ENCODE data around the gene MMP21. TPM values are rescaled to one million over a fixed set of nuclear protein-coding genes. Genes with fewer than 3 reads are reported as not detected.

MMP21 gene
- total and polyA plus RNA-seq, 2 of the 13 experiments (the other 11 are each of a cell fraction or from before 2014, with no cell fraction given): not detected

- peak; percentile 95 for TF ChIP-seq ATF7 (IDR thresholded peaks at IDR 0.05)
- TF ChIP-seq ATF7 (CRISPR knock-in tag; IDR thresholded peaks at IDR 0.05): no peak
- TF ChIP-seq MTF2 (CRISPR knock-in tag; IDR thresholded peaks at IDR 0.05; ENCODE audit: borderline replicate concordance): 0 out of 2 replicates have a peak, but pooled peaks have one; percentile 23
- TF ChIP-seq POLR2A (IDR thresholded peaks at IDR 0.05; ENCODE audit: insufficient read depth in 1 of 2, low read depth in 2 of 2, low read length in 2 of 2): peak; percentile 77 to 83
- TF ChIP-seq ZNF546 (CRISPR knock-in tag; conservative IDR thresholded peaks at IDR 0.05): no peak
- TF ChIP-seq NCOA5 (CRISPR knock-in tag; IDR thresholded peaks at IDR 0.05): no peak
- peak; percentile 74 for TF ChIP-seq ZNF407 (CRISPR knock-in tag; IDR thresholded peaks at IDR 0.05; ENCODE audit: not compliant biosample characterization)
- no peak; the same call in 1 of the 2 replicates for TF ChIP-seq MLX (CRISPR knock-in tag; IDR thresholded peaks at IDR 0.05)
- TF ChIP-seq, protein P1, sequence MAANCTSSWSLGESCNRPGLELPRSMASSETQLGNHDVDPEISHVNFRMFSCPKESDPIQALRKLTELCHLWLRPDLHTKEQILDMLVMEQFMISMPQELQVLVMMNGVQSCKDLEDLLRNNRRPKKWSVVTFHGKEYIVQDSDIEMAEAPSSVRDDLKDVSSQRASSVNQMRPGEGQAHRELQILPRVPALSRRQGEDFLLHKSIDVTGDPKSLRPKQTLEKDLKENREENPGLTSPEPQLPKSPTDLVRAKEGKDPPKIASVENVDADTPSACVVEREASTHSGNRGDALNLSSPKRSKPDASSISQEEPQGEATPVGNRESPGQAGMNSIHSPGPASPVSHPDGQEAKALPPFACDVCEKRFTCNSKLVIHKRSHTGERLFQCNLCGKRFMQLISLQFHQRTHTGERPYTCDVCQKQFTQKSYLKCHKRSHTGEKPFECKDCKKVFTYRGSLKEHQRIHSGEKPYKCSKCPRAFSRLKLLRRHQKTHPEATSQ (CRISPR knock-in tag; IDR thresholded peaks at IDR 0.05; ENCODE audit: borderline replicate concordance): no peak
- TF ChIP-seq KLF13 (CRISPR knock-in tag; IDR thresholded peaks at IDR 0.05): no peak
- no peak for TF ChIP-seq ZNF160 (CRISPR knock-in tag; IDR thresholded peaks at IDR 0.05)
- TF ChIP-seq, protein P2, sequence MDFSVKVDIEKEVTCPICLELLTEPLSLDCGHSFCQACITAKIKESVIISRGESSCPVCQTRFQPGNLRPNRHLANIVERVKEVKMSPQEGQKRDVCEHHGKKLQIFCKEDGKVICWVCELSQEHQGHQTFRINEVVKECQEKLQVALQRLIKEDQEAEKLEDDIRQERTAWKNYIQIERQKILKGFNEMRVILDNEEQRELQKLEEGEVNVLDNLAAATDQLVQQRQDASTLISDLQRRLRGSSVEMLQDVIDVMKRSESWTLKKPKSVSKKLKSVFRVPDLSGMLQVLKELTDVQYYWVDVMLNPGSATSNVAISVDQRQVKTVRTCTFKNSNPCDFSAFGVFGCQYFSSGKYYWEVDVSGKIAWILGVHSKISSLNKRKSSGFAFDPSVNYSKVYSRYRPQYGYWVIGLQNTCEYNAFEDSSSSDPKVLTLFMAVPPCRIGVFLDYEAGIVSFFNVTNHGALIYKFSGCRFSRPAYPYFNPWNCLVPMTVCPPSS (IDR thresholded peaks at IDR 0.05): no peak
- no peak for TF ChIP-seq ZNF709 (CRISPR knock-in tag; IDR thresholded peaks at IDR 0.05)
- TF ChIP-seq ZNF431 (CRISPR knock-in tag; IDR thresholded peaks at IDR 0.05; ENCODE audit: borderline replicate concordance, low read depth): no peak
- TF ChIP-seq ZNF20 (CRISPR knock-in tag; IDR thresholded peaks at IDR 0.05): no peak
- TF ChIP-seq ZNF224 (CRISPR knock-in tag; IDR thresholded peaks at IDR 0.05): no peak
- peak; percentile 54; the same call in 1 of the 2 replicates for TF ChIP-seq ZNF337 (CRISPR knock-in tag; IDR thresholded peaks at IDR 0.05; ENCODE audit: borderline replicate concordance, low read depth)
Observed at GRCh38 chr10:125822878-125823662, 47.4 kb upstream of the MMP21 start, which contains the start of the genes BCCIP and UROS (continued).
